ENCODE data around the gene SLC39A11.
"Not testable (repeated sequence)": the region's sequence is repeated elsewhere in the genome, so short reads cannot be mapped to it uniquely, and the experiment has no call there.

The SLC39A11 gene

GRCh38 chr17:72832306-72832705 lies 260.2 kb downstream of the SLC39A11 start:
- Histone ChIP-seq H3K27ac (no peak overlapping the region), H3K4me3 (no peak overlapping the region)
- TF ChIP-seq CTCF (IDR thresholded peaks at IDR 0.05) = no peak
- DNase-seq (ENCODE audit: low spot score) = no peak

- DNase-seq (ENCODE audit: low spot score) = no peak
- no peak for TF ChIP-seq CTCF (IDR thresholded peaks at IDR 0.05)
- Histone ChIP-seq H3K27ac (no peak overlapping the region), H3K4me3 (no peak overlapping the region)
Observed at GRCh38 chr17:72829883-72830282, 262.6 kb downstream of the SLC39A11 start.

- no peak overlapping the region for H3K4me3 ChIP-seq
- no peak for DNase-seq (ENCODE audit: low spot score)
- no peak overlapping the region for H3K27ac ChIP-seq
- no peak for TF ChIP-seq CTCF (IDR thresholded peaks at IDR 0.05)
Observed at GRCh38 chr17:72826602-72827001, 265.9 kb downstream of the SLC39A11 start.

- DNase-seq (ENCODE audit: low spot score); H3K27ac ChIP-seq: not testable (repeated sequence)
Observed at GRCh38 chr17:72826059-72826458, 266.4 kb downstream of the SLC39A11 start.

GRCh38 chr17:72825218-72825617 lies 267.3 kb downstream of the SLC39A11 start:
- Histone ChIP-seq H3K4me3 (no peak overlapping the region), H3K27ac (no peak overlapping the region)
- DNase-seq (ENCODE audit: low spot score) = no peak
- TF ChIP-seq CTCF (IDR thresholded peaks at IDR 0.05) = no peak

More at GRCh38 chr17:72826059-72826458, 266.4 kb downstream of the SLC39A11 start:
- H3K4me3 ChIP-seq = not testable (repeated sequence)

- not testable (repeated sequence) for H3K27ac ChIP-seq; DNase-seq (ENCODE audit: low spot score); H3K4me3 ChIP-seq
Observed at GRCh38 chr17:72824267-72824666, 268.2 kb downstream of the SLC39A11 start.

- TF ChIP-seq CTCF (IDR thresholded peaks at IDR 0.05) = no peak
- no peak for DNase-seq (ENCODE audit: low spot score)
- Histone ChIP-seq H3K4me3 (no peak overlapping the region), H3K27ac (no peak overlapping the region)
Observed at GRCh38 chr17:72822358-72823023, 270.0 kb downstream of the SLC39A11 start.

GRCh38 chr17:72816406-72816805 lies 276.1 kb downstream of the SLC39A11 start:
- no peak for DNase-seq (ENCODE audit: low spot score)
- no peak for TF ChIP-seq CTCF (IDR thresholded peaks at IDR 0.05)
- Histone ChIP-seq H3K27ac (no peak overlapping the region), H3K4me3 (no peak overlapping the region)

All from coronary artery (tissue), 2 donors.